Measurements from ENCODE around the gene SLC25A11. TPM values are rescaled to one million over a fixed set of nuclear protein-coding genes. Genes with fewer than 3 reads are reported as not detected.
A peak's percentile ranks its signal among the peaks of the same experiment; 100 is the strongest.

The SLC25A11 gene
- total RNA-seq, 1 donor from 2014 or later, result 56.2 TPM

GRCh38 chr17:4969047-4969550 is 29.3 kb upstream of the SLC25A11 start:
- no peaks in the 10 kb centered on the region for H3K9me3 ChIP-seq
- intact Hi-C loops (cut with DNase I), result loop anchor here (5.0 kb wide), 1 partner anchor 827 kb away; the partner anchor contains the start of genes CYB5D2 and ZZEF1
- no peaks in the 10 kb centered on the region for H3K27me3 ChIP-seq
- peaks cover 9 to 25% of the 10 kb centered on the region in 2 donors for H3K4me1 ChIP-seq
- H3K4me3 ChIP-seq, result peak overlapping the region in 1 of 2 donors; percentile 77
- DNase-seq (ENCODE audit: low spot score in 2 of 2), result no peak
- H3K36me3 ChIP-seq, result peaks cover 18 to 40% of the 10 kb centered on the region in 2 donors
- TF ChIP-seq, protein P1, sequence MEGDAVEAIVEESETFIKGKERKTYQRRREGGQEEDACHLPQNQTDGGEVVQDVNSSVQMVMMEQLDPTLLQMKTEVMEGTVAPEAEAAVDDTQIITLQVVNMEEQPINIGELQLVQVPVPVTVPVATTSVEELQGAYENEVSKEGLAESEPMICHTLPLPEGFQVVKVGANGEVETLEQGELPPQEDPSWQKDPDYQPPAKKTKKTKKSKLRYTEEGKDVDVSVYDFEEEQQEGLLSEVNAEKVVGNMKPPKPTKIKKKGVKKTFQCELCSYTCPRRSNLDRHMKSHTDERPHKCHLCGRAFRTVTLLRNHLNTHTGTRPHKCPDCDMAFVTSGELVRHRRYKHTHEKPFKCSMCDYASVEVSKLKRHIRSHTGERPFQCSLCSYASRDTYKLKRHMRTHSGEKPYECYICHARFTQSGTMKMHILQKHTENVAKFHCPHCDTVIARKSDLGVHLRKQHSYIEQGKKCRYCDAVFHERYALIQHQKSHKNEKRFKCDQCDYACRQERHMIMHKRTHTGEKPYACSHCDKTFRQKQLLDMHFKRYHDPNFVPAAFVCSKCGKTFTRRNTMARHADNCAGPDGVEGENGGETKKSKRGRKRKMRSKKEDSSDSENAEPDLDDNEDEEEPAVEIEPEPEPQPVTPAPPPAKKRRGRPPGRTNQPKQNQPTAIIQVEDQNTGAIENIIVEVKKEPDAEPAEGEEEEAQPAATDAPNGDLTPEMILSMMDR (IDR thresholded peaks at IDR 0.05), result no peak
- peak overlapping the region; percentile 94 for H3K27ac ChIP-seq

GRCh38 chr17:4968486-4969046 is 28.7 kb upstream of the SLC25A11 start:
- TF ChIP-seq, protein P1 (IDR thresholded peaks at IDR 0.05), result no peak
- Histone ChIP-seq H3K4me1 (peaks cover 9 to 25% of the 10 kb centered on the region in 2 donors), H3K36me3 (peaks cover 17 to 34% of the 10 kb centered on the region in 2 donors), H3K4me3 (peak overlapping the region; percentile 77 to 78), H3K9me3 (no peaks in the 10 kb centered on the region), H3K27me3 (no peaks in the 10 kb centered on the region), H3K27ac (peak overlapping the region; percentile 94)
- DNase-seq (ENCODE audit: low spot score in 2 of 2), result no peak
- intact Hi-C loops (cut with DNase I), result loop anchor here (1.0 to 5.0 kb wide), 2 partner anchors 59 to 826 kb away; partner anchors contain the start of genes CYB5D2 and ZZEF1

- Histone ChIP-seq H3K27ac (peak within 1 kb of the TSS; percentile 94), H3K27me3 (no peaks in the 10 kb centered on the region), H3K36me3 (peaks cover 9 to 27% of the 10 kb centered on the region in 2 donors), H3K9me3 (no peaks in the 10 kb centered on the region), H3K4me3 (peak within 1 kb of the TSS; percentile 77 to 78), H3K4me1 (peaks cover 9 to 25% of the 10 kb centered on the region in 2 donors)
- TF ChIP-seq, protein P1 (IDR thresholded peaks at IDR 0.05), result peak in 1 of 3 experiments; percentile 3
- DNase-seq (ENCODE audit: low spot score in 2 of 2), result peak; percentile 63 to 96
- intact Hi-C loops (cut with DNase I), result loop anchor here (1.0 to 5.0 kb wide), 5 partner anchors 20 to 826 kb away; partner anchors contain the start of genes CYB5D2, INCA1, KIF1C and PFN1
Measured at GRCh38 chr17:4967539-4968485, 28.0 kb upstream of the SLC25A11 start, which contains the start of gene SPAG7. TSS of gene SPAG7 (minus strand) at chr17:4967817. CDS start at chr17:4967804, 13 bp downstream.

GRCh38 chr17:4966844-4967538 is 27.1 kb upstream of the SLC25A11 start:
- TF ChIP-seq, protein P1 (IDR thresholded peaks at IDR 0.05), result no peak
- H3K36me3 ChIP-seq, result peaks cover under 1 to 19% of the 10 kb centered on the region in 2 donors
- H3K4me3 ChIP-seq, result peak overlapping the region; percentile 77 to 78
- intact Hi-C loops (cut with DNase I), result loop anchor here (1.0 to 5.0 kb wide), 4 partner anchors 19 to 825 kb away; partner anchors contain the start of genes CYB5D2, INCA1, KIF1C and PFN1
- H3K4me1 ChIP-seq, result peaks cover 9 to 25% of the 10 kb centered on the region in 2 donors
- no peaks in the 10 kb centered on the region for H3K27me3 ChIP-seq
- H3K9me3 ChIP-seq, result no peaks in the 10 kb centered on the region
- peak; percentile 99 to 100 for DNase-seq (ENCODE audit: low spot score in 2 of 2)
- H3K27ac ChIP-seq, result peak overlapping the region; percentile 94

All from ascending aorta (tissue), 2 donors.